ENCODE measurements around the gene LENG8. TPM values are rescaled to one million over a fixed set of nuclear protein-coding genes. Genes with fewer than 3 reads are reported as not detected.
"Not testable (repeated sequence)": the region's sequence is repeated elsewhere in the genome, so short reads cannot be mapped to it uniquely, and the experiment has no call there.

LENG8 gene
- total RNA-seq, 2 experiments from 2014 or later = 610 to 639 TPM

- TF ChIP-seq CTCF (IDR thresholded peaks at IDR 0.05) = no peak
- peak overlapping the region; percentile 71 for H3K4me3 Mint-ChIP-seq
- intact Hi-C loops (cut with DNase I, micrococcal nuclease) = loop anchor here (10.0 kb wide), 2 partner anchors 261 to 601 kb away; partner anchors contain the start of genes MYADM (in 2 of the 2) and RPS9 (in 1 of the 2)
- peaks cover 24% of the 10 kb centered on the region for H3K4me1 Mint-ChIP-seq (ENCODE audit: low read depth)
- ATAC-seq (ENCODE audit: poor library complexity) = no peak
- peaks cover 24% of the 10 kb centered on the region for H3K36me3 Mint-ChIP-seq (ENCODE audit: low read depth)
- no peak overlapping the region for H3K27ac Mint-ChIP-seq
- peak in 1 of 14 experiments; percentile 53 for DNase-seq
- POLR2A ChIA-PET = interaction anchor here (1.0 to 2.1 kb wide), 2 partner anchors 17 to 27 kb away, joined by 3 to 10 read pairs; partner anchors contain the start of gene LENG8
- H3K9me3 ChIP-seq (ENCODE audit: control insufficient read depth in 1 of 2, insufficient read depth in 1 of 2, low read length in 2 of 2) = peaks cover 0 to 12% of the 10 kb centered on the region in 2 experiments
- H3K27ac ChIP-seq (ENCODE audit: low read depth in 1 of 2, low read length in 2 of 2) = no peak overlapping the region
- CTCF ChIA-PET = no interaction called here
- H3K9me3 Mint-ChIP-seq = peaks cover 2% of the 10 kb centered on the region
- H3K27me3 ChIP-seq (ENCODE audit: control insufficient read depth in 1 of 2, insufficient read depth in 2 of 2, low read length in 2 of 2) = peaks cover 5 to 19% of the 10 kb centered on the region in 2 experiments
- peaks cover 16% of the 10 kb centered on the region for H3K36me3 ChIP-seq (ENCODE audit: insufficient read depth, low read length)
- peaks cover 29% of the 10 kb centered on the region for H3K27me3 Mint-ChIP-seq
- no peak overlapping the region for H3K4me3 ChIP-seq (ENCODE audit: low read length)
- peaks cover 33% of the 10 kb centered on the region for H3K4me1 ChIP-seq (ENCODE audit: insufficient read depth, low read length)
These were observed 16.6 kb downstream of the LENG8 start for GRCh38 chr19:54465426-54466109.

GRCh38 chr19:54466110-54466480 lies 17.1 kb downstream of the LENG8 start:
- Mint-ChIP-seq H3K36me3 (ENCODE audit: low read depth) (peaks cover 19% of the 10 kb centered on the region), H3K27me3 (peaks cover 33% of the 10 kb centered on the region), H3K27ac (peak overlapping the region; percentile 56), H3K4me1 (ENCODE audit: low read depth) (peaks cover 24% of the 10 kb centered on the region), H3K4me3 (peak overlapping the region; percentile 85)
- intact Hi-C loops (cut with DNase I, micrococcal nuclease) = loop anchor here (10.0 kb wide), 2 partner anchors 261 to 601 kb away; partner anchors contain the start of genes MYADM (in 2 of the 2) and RPS9 (in 1 of the 2)
- ATAC-seq (ENCODE audit: poor library complexity); H3K27ac ChIP-seq (ENCODE audit: low read depth in 1 of 2, low read length in 2 of 2); H3K4me3 ChIP-seq (ENCODE audit: low read length); H3K9me3 Mint-ChIP-seq; CTCF ChIA-PET; DNase-seq: not testable (repeated sequence)
- H3K9me3 ChIP-seq (ENCODE audit: control insufficient read depth in 1 of 2, insufficient read depth in 1 of 2, low read length in 2 of 2) = peaks cover 0 to 15% of the 10 kb centered on the region in 2 experiments
- peaks cover 12% of the 10 kb centered on the region for H3K36me3 ChIP-seq (ENCODE audit: insufficient read depth, low read length)
- POLR2A ChIA-PET = interaction anchor here (2.1 kb wide), 1 partner anchor 17 kb away, joined by 10 read pairs; the partner anchor contains the start of gene LENG8
- H3K4me1 ChIP-seq (ENCODE audit: insufficient read depth, low read length) = peaks cover 39% of the 10 kb centered on the region
- peaks cover 10 to 25% of the 10 kb centered on the region in 2 experiments for H3K27me3 ChIP-seq (ENCODE audit: control insufficient read depth in 1 of 2, insufficient read depth in 2 of 2, low read length in 2 of 2)

GRCh38 chr19:54469496-54469934 lies 20.5 kb downstream of the LENG8 start:
- H3K4me3 ChIP-seq (ENCODE audit: low read length) = no peak overlapping the region
- Mint-ChIP-seq H3K4me3 (no peak overlapping the region), H3K36me3 (ENCODE audit: low read depth) (no peaks in the 10 kb centered on the region), H3K9me3 (peaks cover 2% of the 10 kb centered on the region), H3K27me3 (peaks cover 50% of the 10 kb centered on the region), H3K4me1 (ENCODE audit: low read depth) (peaks cover 9% of the 10 kb centered on the region), H3K27ac (no peak overlapping the region)
- ChIA-PET POLR2A (no interaction called here), CTCF (interaction anchor here (0.6 kb wide), 1 partner anchor 12 kb away, joined by 3 read pairs; no protein-coding TSS in a partner anchor)
- H3K27ac ChIP-seq (ENCODE audit: low read depth in 1 of 2, low read length in 2 of 2) = no peak overlapping the region
- peaks cover 16 to 38% of the 10 kb centered on the region in 2 experiments for H3K27me3 ChIP-seq (ENCODE audit: control insufficient read depth in 1 of 2, insufficient read depth in 2 of 2, low read length in 2 of 2)
- ATAC-seq (ENCODE audit: poor library complexity) (no peak), DNase-seq (no peak)
- intact Hi-C loops (cut with DNase I, micrococcal nuclease) = loop anchor here (10.0 kb wide), 2 partner anchors 265 to 605 kb away; partner anchors contain the start of genes MYADM (in 2 of the 2) and RPS9 (in 1 of the 2)
- no peaks in the 10 kb centered on the region for H3K36me3 ChIP-seq (ENCODE audit: insufficient read depth, low read length)
- H3K9me3 ChIP-seq (ENCODE audit: control insufficient read depth in 1 of 2, insufficient read depth in 1 of 2, low read length in 2 of 2) = peaks cover 0 to 20% of the 10 kb centered on the region in 2 experiments
- H3K4me1 ChIP-seq (ENCODE audit: insufficient read depth, low read length) = peaks cover 23% of the 10 kb centered on the region
- TF ChIP-seq CTCF (IDR thresholded peaks at IDR 0.05) = no peak

All from CD4-positive, alpha-beta T cell (primary cell).